Bronchial epithelial cell (primary cell): ENCODE measurements around the gene ZNF451. TPM values are rescaled to one million over a fixed set of nuclear protein-coding genes. Genes with fewer than 3 reads are reported as not detected.
A peak's percentile ranks its signal among the peaks of the same experiment; 100 is the strongest.
"Not testable (repeated sequence)": the region's sequence is repeated elsewhere in the genome, so short reads cannot be mapped to it uniquely, and the experiment has no call there.

Experiments
- DNase-seq: peaks from one replicate; pipeline ENCODE4 v3.0.0-alpha.2; 2010; ENCODE audit warnings: low read depth
- FAIRE-seq: peaks from 2 replicates; lab custom pipeline; 2011; peaks lifted over from hg19 to GRCh38; lab: Jason Lieb, UNC
- H3K27me3 ChIP-seq: 2 replicates; pipeline ENCODE4 v1.5.1; 2011; ENCODE audit warnings: low read length; ENCODE audit not compliant: control insufficient read depth, insufficient read depth
- H3K36me3 ChIP-seq: 2 replicates; pipeline ENCODE4 v1.5.1; 2011; ENCODE audit warnings: low read length; ENCODE audit not compliant: control insufficient read depth, insufficient read depth
- H3K4me3 ChIP-seq: 2 replicates; pipeline ENCODE4 v1.5.1; 2011; ENCODE audit warnings: mild to moderate bottlenecking, low read depth, low read length, control low read depth
- CTCF ChIP-seq: IDR thresholded peaks from 2 replicates; pipeline ENCODE4 v1.5.1; 2011; ENCODE audit warnings: mild to moderate bottlenecking, moderate library complexity, low read length, control low read depth, inconsistent platforms; ENCODE audit not compliant: insufficient read depth, severe bottlenecking
- total RNA-seq: library from RNA; depleted of rRNA; stranded (reverse); fragments of >200 nt; gene quantifications from 2 replicates; pipeline ENCODE4 v1.2.1, GENCODE V29; 2014

Gene ZNF451, protein sequence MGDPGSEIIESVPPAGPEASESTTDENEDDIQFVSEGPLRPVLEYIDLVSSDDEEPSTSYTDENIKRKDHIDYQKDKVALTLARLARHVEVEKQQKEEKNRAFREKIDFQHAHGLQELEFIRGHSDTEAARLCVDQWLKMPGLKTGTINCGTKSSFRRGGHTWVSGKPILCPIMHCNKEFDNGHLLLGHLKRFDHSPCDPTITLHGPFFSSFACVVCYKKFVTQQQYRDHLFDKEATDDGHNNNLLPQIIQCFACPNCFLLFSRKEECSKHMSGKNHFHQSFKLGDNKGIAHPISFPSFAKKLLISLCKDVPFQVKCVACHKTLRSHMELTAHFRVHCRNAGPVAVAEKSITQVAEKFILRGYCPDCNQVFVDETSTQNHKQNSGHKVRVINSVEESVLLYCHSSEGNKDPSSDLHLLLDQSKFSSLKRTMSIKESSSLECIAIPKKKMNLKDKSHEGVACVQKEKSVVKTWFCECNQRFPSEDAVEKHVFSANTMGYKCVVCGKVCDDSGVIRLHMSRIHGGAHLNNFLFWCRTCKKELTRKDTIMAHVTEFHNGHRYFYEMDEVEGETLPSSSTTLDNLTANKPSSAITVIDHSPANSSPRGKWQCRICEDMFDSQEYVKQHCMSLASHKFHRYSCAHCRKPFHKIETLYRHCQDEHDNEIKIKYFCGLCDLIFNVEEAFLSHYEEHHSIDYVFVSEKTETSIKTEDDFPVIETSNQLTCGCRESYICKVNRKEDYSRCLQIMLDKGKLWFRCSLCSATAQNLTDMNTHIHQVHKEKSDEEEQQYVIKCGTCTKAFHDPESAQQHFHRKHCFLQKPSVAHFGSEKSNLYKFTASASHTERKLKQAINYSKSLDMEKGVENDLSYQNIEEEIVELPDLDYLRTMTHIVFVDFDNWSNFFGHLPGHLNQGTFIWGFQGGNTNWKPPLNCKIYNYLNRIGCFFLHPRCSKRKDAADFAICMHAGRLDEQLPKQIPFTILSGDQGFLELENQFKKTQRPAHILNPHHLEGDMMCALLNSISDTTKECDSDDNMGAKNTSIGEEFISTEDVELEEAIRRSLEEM
- 51.6 and 52.4 TPM in 2 replicates for total RNA-seq

DNA sequence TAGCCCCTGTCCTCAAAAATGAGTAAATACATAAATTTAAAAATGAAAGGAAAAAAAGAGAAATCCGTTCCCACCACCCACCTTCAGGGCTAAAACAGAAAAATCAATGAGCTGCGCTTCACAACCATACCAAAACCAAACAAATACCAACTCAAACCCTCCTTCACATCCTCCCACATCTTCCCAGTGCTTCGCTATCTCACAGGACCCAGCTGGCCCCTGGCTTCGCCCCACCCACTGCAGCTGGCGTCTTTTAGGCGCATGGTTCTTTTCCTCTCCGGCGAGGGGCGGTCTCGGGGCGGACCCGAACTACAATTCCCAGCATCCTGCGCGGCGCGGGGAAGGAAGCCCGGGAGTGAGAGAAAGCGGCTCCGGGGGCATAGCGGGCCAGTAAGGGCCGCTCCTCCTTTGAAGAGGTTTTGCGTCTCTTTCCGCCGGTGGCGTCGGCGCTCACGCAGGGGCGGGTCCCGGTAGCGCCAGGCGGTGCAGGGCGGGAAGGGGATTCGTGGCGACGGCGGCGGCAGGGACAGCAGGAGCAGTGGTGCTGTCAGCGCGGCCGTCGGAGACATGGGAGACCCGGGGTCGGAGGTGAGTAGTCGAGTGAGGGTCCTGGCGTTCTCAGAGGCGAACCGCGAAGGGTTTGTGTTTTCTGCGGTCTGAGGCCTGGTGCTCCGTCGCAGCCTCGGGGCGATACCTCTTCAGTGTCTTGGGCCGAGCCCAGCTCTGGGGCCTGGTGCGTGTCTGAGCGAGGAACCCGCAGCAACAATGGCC lies at the start of gene ZNF451:
Gene ZNF451 (plus strand): TSS at position 502 of the 771 bp plus-strand sequence. CDS start 66 bp downstream, at position 568.
- FAIRE-seq (no peak), DNase-seq (peak; percentile 90)
- Histone ChIP-seq H3K27me3 (no peaks in the 10 kb centered on the region), H3K36me3 (no peaks in the 10 kb centered on the region), H3K4me3 (peak within 1 kb of the TSS; percentile 59)
- TF ChIP-seq CTCF, result no peak

DNA sequence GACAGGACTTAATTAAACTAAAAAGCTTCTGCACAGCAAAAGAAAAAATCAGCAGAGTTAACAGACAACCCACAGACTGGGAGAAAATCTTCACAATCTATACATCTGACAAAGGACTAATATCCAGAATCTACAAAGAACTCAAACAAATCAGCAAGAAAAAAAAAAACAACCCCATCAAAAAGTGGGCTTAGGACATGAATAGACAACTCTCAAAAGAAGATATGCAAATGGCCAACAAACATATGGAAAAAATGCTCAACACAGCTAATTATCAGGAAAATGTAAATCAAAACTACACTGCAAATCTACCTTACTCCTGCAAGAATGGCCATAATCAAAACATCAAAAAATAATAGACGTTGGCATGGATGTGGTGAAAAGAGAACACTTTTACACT lies 45.9 kb upstream of the ZNF451 start:
- DNase-seq, H3K27me3 ChIP-seq, H3K4me3 ChIP-seq, FAIRE-seq, H3K36me3 ChIP-seq: not testable (repeated sequence)

DNA sequence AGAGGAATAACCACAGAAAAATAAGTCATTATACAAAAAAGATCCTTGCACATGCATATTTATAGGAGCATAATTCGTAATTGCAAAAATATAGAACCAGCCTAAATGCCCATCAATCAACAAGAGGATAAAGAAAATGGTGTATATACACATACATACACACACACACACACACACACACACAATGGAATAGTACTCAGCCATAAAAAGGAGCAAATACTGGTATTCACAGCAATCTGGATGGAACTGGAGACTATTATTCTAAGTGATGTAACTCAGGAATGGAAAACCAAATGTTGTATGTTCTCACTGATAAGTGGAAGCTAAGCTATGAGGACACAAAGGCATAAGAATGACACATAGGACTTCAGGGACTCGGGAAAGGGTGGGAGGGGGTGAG lies 45.4 kb upstream of the ZNF451 start:
- TF ChIP-seq CTCF, result no peak
- Histone ChIP-seq H3K36me3 (no peaks in the 10 kb centered on the region), H3K4me3 (no peak overlapping the region), H3K27me3 (no peaks in the 10 kb centered on the region)
- DNase-seq (no peak), FAIRE-seq (no peak)

- H3K36me3 ChIP-seq, FAIRE-seq, H3K27me3 ChIP-seq: not testable (repeated sequence)
- H3K4me3 ChIP-seq, result peak within 1 kb of the TSS; percentile 45
- DNase-seq, result peak; percentile 68
Observed at GRCh38 chr6:57046332-57047256, 43.4 kb upstream of the ZNF451 start, which contains the start of gene KIAA1586. KIAA1586 (plus strand) TSS chr6:57046693; CDS start chr6:57046756, 63 bp downstream.

DNA sequence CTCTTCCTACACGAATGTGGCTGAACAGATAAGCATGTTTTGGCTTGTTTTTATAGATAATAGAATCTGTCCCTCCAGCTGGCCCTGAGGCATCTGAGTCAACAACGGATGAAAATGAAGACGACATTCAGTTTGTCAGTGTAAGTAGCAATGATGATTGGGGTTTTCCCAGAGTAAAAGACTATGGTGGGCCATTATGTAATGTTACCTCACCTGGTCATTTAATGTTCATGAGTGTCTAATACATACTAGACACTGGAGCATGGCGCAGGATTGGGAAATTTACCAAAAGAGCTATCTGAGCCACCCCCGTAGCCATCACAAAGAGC lies 42.8 kb upstream of the ZNF451 start:
- not testable (repeated sequence) for DNase-seq, H3K27me3 ChIP-seq, H3K36me3 ChIP-seq, H3K4me3 ChIP-seq
- peak; percentile 58 for FAIRE-seq

GRCh38 chr6:57047859-57048258 lies 42.1 kb upstream of the ZNF451 start:
- H3K36me3 ChIP-seq, H3K4me3 ChIP-seq, FAIRE-seq, DNase-seq, H3K27me3 ChIP-seq: not testable (repeated sequence)

DNA sequence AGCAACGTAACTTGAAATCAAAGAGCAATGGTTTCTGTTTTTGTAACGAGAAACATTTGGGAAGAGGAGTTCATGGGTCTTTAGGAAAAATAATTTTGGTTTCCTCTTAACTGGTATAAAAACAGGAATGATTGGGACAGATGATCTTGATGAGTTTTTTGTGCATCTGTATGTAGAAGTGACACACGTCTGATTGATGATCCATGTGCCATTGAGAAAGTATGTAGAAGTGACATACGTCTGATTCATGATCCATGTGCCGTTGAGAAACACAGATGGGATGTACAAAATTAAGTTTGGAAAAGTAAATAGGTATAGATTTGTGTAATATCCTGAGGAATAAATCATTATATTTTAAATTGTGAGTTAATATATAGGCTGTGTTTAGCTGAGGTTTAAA lies 41.4 kb upstream of the ZNF451 start:
- FAIRE-seq (no peak), DNase-seq (no peak)
- Histone ChIP-seq H3K27me3 (no peaks in the 10 kb centered on the region), H3K36me3 (no peaks in the 10 kb centered on the region), H3K4me3 (no peak overlapping the region)
- TF ChIP-seq CTCF, result no peak
